HTERT RPE-1 (cell line): ENCODE measurements around the gene REEP6.
"Not testable (repeated sequence)": the region's sequence is repeated elsewhere in the genome, so short reads cannot be mapped to it uniquely, and the experiment has no call there.

ENCODE experiments used
- in situ Hi-C: fragments of 300-500 bp; cut with MboI; formaldehyde crosslinking; loops from 4 replicates; pipeline ENCODE4 v1.14.3; 2020; ENCODE audit warnings: low sequenced_read_pairs

REEP6 gene

DNA sequence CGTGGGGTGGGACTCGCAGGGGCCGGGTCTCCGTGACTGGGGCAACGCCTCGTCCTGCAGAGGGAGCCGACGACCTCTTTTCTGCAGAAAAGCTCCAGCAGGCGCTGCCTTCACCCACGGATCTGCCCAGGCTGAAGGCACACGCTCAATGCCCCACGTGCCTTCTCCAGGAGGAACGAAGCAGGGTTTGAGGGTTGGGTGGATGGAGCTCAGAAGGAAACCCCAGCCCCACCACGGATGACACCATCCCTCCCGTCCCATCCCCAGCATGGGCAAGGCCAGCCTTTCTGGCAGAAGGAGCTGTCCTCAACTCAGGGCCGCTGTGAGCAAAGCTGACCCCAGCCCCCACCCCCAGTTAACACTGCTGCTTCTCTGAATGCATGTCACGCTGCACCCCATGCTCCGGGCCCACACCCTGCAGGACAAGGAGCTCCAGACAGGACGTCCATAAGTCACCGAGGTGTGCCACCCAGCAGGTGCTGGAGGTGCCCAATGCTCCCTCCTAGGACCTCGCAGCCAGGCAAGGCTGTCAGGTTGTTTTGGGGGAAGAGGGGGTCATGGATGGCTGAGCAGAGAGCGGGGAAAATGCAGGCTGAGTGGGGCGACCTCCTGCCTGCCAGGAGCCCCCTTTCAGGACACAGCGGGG is 19.3 kb upstream of the REEP6 start:
- in situ Hi-C loops: no loop called here

DNA sequence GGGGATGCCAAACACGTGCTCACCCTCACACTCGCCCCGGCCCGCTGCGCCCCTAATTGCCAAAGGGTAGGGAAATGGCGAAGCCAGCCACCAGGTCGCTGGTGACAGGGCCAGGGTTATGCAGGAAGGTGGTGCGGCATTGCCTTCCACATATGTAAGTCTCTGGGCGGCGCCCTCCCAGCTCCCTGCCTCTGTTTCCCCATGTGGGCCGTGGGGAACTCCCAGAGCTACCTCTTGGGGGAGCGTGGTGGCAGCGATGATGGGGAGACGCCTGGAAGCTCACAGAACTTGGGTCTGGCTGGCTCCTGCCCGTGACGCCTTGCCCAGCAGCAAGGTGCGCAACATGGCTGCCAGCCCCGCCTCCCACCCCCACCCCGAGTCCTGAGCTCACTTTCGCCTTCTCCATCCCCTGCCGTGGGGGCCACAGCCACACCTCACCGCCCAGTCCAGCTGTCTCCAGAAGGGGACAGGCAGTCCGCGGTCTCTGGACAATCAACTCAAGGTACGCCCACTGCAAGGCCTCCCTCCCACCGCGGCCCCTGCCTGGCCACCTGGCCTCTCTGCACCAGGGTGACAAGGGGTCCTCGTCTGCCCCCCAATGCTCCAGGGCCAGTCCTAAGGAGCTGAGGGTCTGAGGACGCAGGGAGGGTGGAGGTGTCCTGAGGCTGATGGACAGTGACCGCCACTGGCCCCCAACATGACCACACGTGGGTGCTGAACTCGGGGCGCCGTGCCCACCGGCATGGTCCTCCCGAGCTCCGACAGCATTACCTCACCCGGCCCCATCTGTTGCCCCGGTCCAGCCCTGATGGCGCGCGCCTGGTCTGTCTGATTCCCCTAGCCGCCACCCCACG is 18.5 kb upstream of the REEP6 start:
- in situ Hi-C loops: no loop called here

DNA sequence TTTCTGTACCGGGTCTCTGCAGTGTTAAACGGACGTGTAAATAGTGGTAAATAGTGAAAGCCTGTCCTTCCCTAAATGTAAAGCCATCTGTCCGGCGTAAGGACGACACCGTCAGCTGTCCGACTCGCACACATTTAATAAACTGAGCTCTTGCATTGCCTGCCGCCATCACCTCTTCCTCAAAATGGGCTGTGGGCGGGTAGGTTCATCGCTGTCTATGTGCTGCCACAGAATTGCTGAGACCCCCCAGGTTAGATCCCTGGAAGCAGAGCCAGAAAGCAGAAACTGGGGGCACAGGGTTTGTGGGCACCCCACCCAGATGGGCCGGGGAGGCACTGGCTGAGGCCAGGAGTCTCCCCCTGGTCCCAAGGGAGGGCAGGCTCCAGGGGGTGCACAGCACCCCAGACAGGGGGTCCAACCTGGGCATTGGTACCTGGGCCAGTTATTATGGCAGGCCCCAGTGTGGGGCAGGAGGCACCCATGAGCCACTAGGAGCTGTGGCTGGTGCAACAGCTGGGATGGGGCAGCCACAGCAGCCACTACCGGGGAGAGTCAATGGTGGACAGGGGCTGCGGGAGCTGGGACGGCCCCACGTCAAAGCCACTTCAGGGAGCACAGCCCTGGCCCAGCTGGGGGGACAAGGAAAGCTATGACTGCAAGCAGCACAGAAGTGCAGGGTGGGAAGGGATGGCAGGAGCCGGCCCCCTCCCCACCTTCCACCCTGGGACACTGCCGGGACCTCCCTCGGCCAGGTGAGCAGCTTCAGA is 17.7 kb upstream of the REEP6 start:
- in situ Hi-C loops: no loop called here

DNA sequence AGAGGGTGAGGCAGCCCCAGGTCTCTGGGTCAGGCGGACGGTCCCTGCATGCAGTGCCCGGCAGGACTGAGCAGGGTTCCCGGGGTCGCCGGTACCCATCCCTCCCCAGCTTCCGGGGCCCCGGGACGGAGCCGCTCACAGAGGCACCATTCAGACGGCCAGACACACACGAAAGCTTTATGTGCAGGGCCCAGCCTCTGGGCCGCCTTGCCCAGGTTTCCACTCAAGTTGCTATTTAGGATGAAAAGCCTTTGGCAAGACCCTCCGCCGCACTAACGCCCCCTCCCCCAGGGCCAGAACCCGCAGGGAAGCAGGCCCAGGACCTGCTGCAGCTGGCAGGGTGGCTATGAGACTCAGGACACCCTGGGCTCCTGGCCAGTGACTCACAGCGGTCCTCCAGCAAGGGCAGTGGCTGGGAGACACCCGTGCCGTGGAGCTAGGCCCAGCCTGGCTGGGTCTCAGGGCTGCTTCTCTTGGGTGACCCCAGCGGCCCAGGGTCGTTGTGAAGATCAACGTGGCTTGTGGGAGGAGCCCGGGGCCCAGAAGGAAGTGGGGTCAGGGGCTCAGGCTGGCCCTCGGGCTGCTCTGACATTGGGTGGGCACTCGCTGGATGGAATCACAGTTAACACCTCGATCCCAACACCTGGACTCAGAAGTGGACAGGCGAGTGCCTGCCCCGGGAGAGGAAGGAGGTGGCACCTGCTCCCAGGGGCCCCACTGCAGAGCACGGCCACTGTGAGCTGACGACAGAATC is 16.8 kb upstream of the REEP6 start:
- in situ Hi-C loops: no loop called here

DNA sequence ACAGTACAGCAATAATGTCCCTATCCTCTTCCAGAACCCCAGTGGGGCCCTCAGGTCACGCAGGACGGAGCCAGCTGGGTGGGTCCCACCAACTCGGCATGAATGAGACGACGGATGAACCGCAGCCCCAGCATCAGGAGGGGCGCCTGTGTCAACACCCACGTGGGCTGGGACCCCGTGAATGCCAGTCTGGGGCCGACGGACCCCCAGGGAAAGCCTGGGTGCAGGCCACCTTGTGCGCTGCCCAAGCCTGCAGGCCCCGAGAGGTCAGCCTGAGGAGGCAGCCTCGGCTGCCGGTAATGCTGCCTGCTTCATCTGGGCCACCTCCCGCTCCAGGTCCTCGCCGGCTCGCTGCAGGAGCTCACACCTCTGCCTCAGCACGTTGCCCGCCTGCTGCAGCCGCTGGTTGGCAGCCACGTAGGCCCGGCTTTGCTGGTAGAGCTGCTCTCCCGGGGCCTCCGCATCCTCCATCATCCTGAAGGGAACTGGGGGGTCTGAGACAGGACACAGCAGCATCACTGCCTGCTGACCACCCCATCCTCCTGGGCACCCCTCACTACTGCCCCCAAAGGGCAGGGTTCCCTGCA is 16.1 kb upstream of the REEP6 start:
- in situ Hi-C loops: no loop called here

DNA sequence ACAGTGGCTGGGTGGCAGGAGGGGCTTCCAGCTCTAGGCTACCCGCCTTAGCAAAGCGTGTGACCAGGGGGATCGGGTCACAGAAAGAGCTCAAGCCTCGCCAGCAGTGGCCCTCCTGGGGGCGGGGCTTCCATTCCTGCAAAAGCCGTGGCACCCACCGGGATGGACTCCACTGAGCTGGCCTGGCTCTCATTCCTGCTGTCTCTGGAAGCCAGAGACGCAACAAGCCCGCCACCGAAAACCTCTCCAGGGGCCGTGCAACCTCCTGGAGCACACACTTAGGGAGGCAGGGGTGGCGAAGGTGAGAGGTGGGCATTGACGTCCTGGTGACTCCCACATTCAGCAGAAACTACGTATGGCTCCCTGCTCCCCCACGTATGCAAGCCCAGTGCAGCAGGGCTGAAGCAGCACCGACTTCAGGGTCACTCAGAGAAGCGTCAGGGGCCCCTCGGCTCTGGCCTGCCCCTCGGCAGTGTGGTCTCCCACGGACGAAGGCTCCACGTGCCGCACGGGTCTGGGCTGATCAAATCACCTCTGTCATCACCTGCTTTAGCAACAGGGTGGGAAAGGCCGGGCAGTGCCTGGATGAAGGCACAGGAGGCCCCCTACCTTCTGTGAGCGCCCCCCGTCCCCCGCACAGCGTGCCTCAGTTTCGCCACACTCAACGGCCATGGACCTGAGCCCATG is 15.1 kb upstream of the REEP6 start:
- in situ Hi-C loops: no loop called here

DNA sequence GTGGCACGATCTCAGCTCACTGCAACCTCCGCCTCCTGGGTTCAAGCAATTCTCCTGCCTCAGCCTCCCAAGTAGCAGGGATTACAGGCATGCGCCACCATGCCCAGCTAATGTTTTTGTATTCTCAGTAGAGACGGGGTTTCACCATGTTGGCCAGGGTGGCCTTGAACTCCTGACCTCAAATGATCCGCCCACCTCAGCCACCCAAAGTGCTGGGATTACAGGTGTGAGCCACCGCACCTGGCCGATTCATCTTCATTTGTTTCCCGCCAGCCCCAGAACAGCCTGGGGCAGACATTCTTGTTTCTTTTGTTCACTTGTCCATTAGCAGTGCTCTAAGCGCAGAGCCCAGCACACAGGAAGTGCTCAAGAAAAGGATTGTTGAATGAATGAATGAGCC is 13.9 kb upstream of the REEP6 start:
- in situ Hi-C loops: not testable (repeated sequence)

DNA sequence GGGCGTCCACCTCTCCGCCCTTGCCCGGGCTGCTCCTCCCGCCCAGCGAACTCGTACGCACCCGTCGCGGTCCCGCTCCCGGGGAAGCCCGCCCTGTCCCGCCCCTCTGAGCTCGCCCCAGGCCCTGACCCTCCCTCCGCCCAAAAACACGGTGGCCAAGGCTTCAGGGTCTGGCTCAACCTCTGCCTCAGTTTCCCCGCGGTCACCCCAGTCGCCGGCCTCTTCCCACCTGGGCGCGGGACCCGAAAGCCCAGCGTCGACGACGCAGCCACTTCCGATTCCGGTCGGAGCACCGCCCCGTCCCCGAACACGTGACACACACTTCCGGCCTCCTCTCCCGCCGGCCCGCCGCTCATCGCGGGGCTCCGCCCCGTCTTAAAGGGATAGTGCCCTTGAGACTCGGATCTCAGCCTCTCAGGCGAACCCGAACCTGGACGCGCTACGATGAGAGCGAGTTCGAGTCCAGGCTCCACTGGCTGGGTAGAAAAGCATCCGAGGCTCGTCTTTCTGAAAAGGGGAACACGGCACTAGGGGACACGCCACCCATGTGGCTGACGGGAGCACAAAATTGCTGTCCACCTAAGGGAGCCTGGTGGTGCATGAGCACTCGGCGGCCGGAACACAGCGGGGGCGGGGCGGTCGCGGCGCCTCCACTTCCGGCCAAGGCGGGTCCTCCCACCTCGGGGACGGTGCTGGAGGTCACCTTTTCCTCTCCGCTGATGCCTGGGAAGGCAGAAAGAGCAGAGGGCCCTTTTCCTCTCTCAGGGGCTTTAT is 11.9 kb upstream of the REEP6 start, which contains the start of gene C19orf25:
C19orf25 (minus strand) TSS at position 282 of the 774 bp plus-strand sequence. CDS start 312 bp downstream, outside the sequence.
- in situ Hi-C loops: no loop called here

DNA sequence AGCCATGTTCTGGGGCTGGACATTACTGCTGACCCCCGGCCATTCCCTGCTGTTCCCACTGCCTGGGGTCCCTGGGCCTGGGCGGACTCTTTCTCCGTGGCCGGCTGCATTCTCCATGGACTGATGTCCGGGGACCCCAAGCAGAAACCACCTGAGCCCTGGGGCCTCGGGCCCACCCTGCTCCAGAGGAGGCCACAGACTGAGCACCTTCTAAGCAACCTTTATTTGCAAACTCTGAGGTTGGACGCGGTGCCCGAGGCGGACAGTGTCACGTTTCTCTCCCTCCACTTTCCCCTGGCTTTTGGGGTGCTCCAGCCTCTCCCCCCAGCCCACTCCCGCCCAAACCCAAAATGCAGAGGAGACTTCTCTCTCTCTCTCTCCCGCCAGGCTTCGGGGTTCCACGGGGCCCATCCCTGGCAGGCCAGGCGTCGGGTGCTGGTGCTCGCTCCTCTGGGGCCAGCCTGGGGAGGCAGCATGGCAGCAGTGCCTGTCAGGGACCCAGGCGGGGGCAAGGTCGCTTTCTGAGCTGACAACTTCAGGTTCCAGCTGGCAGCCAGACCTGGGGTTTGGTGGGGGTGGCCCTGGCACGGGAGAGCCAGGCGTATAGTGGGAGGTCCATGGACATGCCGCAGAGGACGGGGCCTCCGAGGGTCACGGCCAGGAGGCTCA is 9.6 kb upstream of the REEP6 start:
- in situ Hi-C loops: no loop called here

DNA sequence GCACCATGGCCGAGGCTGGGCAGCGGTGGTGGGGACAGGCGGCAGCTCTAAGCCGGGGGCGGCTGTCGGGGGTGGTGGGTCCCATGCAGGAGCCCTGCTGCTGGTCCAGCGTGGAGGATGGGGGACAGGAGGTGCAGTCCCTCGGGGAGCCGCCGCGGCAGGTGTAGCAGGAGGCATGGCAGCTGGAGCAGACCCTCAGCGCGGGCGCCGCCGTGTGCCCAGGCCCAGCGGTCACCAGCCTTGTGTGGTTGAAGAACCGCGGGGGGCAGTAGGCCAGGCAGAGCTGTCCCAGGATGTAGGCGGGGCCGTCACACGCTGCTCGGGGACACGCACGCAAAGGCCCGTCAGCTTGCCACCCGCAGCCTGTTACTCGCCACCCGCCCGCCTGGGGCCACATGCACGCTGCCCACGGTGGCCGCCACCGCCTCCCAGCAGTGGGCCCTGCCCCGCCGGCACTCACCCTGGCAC is 9.1 kb upstream of the REEP6 start:
- in situ Hi-C loops: no loop called here

DNA sequence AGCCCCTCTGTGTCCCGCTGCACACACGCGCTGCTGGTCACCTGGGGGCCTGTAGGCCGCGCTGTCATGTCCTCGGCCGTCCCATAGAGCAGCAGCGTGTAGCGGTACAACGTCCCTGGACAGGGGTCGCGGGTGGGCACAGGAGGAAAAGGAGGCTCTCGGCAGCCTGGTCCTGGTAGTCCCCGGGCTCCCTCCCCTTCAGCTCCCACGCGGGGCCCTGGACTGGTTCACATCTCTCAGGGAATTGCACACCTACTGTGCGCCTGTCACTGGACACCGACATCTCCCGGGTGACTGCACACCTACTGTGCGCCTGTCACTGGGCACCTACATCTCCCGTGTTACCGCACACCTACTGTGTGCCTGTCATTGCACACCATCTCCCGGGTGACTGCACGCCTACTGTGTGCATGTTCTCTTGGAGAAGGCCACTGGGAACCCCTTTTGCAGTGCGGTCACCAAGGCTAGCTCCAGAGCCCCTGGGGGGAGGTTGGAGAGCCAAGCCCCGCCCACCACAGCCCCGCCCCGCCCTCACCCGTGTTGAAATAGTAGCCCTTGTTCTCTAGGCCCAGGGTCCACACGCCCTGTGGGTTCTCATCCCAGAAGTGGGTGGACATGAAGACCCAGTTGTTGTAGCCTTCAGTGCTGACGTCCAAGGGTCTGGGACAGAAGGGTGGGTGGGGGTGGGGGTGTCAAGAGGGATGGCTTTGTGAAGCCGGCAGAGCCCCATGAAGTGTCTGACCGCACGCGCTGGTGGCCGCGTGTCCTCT is 8.4 kb upstream of the REEP6 start:
- in situ Hi-C loops: no loop called here

DNA sequence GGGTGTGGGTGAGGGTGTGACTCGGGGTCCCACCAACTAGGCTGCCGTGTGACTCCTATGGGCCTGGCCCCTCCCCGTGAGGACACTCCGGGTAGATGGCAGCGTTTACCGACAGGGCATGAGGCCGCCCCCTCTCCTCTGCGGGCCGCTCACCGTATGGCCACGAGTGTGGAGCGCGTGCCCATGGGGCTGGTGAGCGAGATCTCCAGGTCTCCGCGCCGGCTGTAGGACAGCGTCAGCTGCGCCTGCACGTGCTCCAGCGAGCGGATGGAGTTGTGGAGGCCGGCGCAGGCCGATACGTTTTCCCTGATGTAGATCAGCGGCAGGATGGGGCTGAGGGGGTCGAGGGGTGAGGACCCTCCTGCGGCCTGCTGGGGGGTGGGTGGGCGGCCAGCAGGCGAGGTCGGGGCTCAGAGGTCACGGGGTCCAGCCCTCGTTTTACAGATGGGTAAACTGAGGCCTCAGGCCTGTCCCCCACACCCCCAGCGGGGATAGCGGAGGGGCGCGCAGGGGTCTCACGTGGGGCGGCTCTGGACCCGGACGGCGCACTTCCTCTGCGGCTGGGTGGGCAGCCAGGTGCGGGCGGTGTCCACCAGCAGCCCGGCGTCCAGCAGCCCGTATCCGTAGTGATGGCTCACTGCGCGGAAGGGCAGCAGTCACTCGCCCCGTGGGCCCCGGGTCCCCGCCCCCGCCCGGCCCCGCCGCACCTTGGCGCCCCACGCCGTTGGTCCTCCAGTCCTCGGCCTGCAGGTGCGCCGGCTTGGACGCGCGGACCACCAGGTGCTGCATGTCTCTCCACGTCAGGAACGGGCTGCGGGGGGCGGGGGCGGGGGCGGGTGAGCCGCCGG is 7.6 kb upstream of the REEP6 start:
- in situ Hi-C loops: no loop called here

DNA sequence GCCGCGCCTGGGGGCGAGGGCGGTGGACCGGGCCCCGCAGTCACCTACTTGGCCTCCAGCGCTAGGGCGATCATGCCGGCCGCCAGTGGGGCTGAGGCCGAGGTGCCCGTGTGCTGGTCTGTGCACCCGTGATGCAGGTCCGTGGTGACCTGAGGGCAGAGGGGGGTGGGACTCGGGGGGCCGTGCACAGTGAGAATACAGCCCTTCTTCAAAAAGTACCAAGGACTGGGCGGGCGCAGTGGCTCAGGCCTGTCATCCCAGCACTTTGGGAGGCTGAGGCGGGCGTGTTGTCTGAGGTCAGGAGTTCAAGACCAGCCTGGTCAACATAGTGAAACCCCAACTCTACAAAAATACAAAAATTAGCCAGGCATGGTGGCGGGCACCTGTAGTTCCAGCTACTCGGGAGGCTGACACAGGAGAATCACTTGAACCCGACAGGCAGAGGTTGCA is 7.0 kb upstream of the REEP6 start:
- in situ Hi-C loops: no loop called here

DNA sequence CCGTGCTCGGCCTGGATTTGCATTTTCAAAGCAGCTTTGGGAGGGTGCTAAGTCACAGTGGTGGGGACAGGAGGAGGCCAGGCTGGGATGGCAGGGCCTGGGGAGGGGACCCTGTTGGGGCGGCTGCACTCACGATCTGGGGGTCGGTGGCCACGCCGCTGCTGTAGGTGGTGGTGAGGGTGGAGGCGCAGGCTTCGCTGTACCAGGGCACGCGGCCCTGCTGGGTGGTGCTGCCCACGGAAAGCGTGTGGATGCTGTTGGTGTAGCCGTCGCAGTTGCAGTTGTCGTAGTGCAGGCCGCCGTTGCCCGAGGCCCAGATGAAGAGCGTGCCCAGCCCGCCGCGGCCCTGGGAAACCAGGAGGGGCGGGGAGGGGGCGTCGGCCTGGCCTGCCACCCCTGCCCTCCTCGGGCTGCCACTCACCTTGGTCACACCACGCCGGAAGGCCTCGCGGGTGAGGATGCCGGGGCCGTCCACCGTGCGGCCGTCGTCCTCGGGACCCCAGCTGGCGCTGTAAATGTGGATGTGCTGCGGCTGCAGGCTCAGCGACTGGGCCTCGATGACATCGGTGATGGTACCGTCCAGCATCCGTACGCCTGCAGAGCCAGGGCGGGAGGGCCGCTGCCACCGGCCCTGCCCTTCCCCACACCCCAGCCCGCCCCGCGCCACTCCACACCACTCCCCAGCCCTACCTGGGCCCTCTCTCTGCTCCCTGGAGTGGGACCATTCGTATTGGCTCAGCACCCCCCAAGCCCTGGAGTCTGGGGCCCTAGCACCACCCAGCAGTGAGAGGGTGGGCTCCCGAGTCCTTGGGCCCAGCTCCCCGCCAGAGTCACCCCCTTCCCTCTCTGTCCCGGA is 4.0 kb upstream of the REEP6 start:
- in situ Hi-C loops: no loop called here

DNA sequence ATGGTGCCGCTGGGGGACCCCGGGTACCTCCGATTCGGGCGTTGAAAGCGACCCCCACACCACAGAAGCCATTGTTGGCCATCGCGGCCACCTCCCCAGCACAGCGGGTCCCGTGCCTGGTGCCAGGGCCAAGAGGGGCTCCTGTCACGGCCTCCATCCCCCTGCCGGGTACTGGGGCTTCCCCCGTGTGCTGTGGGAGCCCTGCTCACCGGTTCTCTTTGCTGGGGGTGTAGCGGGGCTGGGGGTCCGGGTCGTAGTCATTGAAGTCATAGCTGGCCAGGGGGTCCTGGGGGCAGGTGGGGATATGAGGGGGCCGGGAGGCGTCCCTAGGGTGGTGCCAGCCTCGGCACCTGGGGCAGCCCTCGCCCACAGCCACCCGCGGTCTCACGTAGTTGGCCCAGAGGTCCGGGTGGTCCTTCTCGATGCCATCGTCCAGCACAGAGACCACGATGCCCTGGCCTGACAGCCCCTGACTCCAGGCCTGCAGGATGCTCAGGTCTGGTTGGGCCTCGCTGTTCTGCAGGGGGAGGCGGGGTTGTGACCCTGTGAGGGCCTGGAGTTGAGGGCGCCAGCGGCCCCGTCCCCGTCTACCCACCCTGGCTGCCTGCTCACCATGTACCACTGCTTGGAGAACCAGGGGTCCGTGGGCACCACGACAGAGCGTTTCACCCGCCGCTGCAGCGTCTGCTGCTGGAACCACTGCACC is 3.3 kb upstream of the REEP6 start:
- in situ Hi-C loops: no loop called here
